ENCODE data around the gene DNAJC16.

The DNAJC16 gene

DNA sequence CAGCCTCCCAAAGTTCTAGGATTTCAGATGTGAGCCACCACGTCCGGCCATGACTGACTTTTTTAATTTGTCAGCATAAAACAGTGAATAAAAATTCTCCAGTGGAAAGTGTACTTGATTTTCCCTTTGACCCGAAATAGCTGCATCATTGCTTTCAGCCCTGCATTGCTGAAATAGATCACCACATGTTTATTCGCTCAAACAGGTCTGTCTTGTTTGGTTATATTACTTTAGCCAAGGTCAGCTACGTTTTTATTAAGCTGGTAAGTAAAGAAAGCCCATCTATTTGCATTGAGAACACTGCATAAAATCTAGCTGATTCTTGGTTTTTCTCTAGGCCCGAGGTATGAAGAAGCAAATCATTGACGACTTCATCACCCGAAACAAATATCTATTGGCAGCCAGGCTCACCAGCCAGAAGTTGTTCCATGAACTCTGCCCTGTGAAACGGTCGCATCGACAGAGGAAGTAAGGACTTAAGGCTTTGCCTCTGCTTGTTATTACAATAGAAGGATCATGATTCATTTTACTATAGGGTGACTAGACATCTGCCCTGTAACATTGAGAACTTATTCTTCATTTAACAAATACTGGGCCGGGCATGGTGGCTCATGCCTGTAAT, 32.7 kb downstream of the DNAJC16 start:
- DNase-seq (ENCODE audit: low read depth) = no peak
- TF ChIP-seq CTCF (IDR thresholded peaks at IDR 0.05; ENCODE audit: low read depth, low read length, missing control alignments) = no peak
- no peak overlapping the region for H3K4me3 ChIP-seq (ENCODE audit: low read depth, low read length)

DNA sequence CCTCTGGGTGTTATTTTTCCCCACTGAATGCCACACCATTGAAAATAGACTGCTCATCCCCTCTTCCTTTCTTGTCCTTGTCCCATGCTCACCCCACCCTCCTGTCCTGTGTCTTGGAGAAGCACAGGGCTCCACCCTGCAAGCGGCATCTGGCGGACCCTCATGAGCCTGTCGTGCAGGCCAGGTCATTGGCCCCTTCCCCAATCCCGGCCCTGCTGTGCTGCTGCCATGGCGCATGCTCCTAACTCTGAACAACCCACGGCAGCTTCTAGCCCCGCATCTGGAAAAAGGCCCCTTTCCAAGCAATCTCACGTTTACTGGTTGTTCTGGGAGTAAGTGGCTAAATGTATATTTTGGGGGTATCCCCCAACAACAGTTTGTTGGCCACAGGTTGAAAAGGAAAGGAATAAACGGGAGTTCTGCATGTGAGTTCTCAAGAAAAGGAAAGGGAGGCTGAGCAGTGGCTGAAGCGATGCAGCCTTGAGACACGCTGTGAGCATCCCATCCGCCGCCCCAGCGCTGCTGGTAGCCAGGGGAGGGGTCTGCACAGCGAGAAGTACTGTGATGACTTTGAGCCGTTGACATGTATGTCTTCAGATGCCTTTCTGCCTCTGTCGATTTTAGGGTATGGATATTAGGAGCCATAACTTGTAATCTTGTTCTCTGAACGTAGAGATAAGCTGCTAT, 41.9 kb downstream of the DNAJC16 start:
- no peak overlapping the region for H3K4me3 ChIP-seq (ENCODE audit: low read depth, low read length)
- TF ChIP-seq CTCF (IDR thresholded peaks at IDR 0.05; ENCODE audit: low read depth, low read length, missing control alignments) = no peak
- DNase-seq (ENCODE audit: low read depth) = no peak

DNA sequence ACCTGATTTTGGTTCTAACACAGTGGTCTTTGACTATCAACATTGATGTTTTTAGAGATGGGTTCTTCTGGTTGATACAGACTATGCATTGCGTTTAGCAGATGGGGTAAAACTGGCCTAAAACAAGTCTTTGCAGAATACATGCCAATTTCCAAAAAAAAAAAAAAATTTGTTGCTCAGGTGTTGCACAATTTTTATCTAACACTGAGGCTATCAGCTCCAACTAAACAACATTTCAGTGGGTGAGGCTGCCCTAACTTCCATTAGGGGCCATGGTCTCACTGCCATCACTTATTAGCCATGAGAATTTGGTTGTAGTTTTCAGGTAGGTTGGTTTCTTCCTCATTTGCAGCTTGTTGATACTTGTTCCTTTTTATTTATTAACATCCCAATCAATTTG, 44.2 kb downstream of the DNAJC16 start:
- no peak for DNase-seq (ENCODE audit: low read depth)
- TF ChIP-seq CTCF (IDR thresholded peaks at IDR 0.05; ENCODE audit: low read depth, low read length, missing control alignments) = no peak
- H3K4me3 ChIP-seq (ENCODE audit: low read depth, low read length) = no peak overlapping the region

GRCh38 chr1:15571266-15571665, 44.6 kb downstream of the DNAJC16 start:
- no peak for TF ChIP-seq CTCF (IDR thresholded peaks at IDR 0.05; ENCODE audit: low read depth, low read length, missing control alignments)
- DNase-seq (ENCODE audit: low read depth) = no peak
- H3K4me3 ChIP-seq (ENCODE audit: low read depth, low read length) = no peak overlapping the region

GRCh38 chr1:15573477-15573876, 46.8 kb downstream of the DNAJC16 start:
- no peak for DNase-seq (ENCODE audit: low read depth)
- no peak for TF ChIP-seq CTCF (IDR thresholded peaks at IDR 0.05; ENCODE audit: low read depth, low read length, missing control alignments)
- no peak overlapping the region for H3K4me3 ChIP-seq (ENCODE audit: low read depth, low read length)

- no peak overlapping the region for H3K4me3 ChIP-seq (ENCODE audit: low read depth, low read length)
- no peak for DNase-seq (ENCODE audit: low read depth)
- TF ChIP-seq CTCF (IDR thresholded peaks at IDR 0.05; ENCODE audit: low read depth, low read length, missing control alignments) = no peak
These were observed 48.1 kb downstream of the DNAJC16 start for GRCh38 chr1:15574741-15575140.

Measured in GM12864 (cell line).